Inflammatory macrophage (primary cell): ENCODE results near the gene PDE7B.

Experiments used
- DNase-seq, 2 donors: peaks; one replicate each; pipeline ENCODE4 v3.0.0-alpha.2; 2020 to 2022
- total RNA-seq, 18 experiments: gene quantifications; one replicate each; lab custom pipeline; 2026; ENCODE audit warnings: mixed read lengths in 6 of 18, inconsistent platforms in 2 of 18; lab: John Stamatoyannopoulos, UW

The PDE7B gene
- 0 to 0.43 (median 0.17) reads per million in 18 experiments for total RNA-seq

DNA sequence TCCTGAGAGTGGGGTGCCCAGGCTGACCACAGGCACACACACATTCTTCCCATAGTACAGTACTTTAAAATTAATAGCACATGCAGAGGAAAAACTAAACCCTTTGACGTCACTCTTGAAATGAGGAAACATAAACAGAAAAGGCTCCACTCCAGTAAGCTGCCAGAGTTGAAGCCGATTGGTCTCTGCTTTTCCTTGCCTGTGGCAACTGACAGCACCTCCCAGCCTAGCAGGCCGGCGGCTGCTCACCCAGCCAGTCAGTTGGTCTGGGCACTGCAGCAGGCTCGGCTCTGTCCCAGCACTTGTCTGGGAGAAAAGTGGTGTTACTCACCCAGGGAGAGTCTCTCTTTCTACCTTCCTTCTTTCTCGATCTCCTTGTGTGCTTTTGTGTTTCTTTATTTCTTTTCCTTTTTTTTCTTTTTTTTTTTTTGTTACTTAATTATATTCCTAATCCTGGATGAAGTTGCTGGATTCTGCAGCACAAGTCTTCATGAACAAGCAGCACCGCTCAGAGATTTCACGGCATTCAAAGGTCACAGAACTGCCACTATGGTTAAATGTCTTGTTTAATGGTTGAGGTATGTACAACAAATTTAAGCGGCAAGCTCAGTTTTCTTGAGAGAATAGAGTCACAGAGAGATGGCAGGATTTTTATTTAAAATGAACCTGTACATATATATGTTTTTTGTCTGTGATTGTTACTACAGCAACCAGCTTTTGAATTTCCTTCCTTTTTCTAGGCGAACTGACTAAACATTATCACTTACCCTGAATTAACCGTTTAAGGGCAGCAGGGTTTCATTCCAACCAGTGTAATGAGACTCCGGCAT, at the start of gene PDE7B:
Gene PDE7B (plus strand): TSS at position 260 of the 830 bp plus-strand sequence.
- DNase-seq: peak; percentile 85 to 88

DNA sequence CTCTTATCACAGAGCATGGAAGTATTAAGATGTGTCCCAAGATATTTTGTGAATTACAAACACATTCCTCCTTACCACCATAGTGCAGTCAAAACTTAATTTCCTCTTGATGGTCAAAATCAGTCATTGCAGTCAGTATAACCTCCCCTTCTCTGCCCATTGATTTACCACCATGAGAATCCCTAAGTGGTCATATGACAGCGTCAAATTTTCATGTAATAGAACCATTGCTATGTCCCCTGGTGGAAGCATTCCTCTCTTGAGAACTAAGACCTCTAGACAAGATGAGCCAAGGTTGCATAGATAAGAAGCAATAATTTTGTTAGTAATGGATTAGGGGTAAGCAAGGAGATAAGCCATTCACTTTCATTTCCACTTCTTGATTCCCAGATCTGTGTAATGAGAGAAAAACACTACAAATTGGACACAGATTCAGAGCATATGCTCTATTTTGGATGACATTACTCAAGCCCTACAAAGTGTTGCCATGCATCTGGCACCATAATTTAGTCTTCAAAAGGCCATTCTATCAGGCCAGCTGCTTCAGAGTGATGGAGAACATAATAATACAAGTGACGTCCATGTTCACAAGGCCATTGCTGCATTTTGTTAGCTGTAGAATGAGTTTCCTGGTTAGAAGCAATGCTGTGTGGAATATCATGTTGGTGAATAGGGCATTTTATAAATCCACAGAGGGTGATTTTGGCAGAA, 49.6 kb upstream of the PDE7B start:
- no peak for DNase-seq

DNA sequence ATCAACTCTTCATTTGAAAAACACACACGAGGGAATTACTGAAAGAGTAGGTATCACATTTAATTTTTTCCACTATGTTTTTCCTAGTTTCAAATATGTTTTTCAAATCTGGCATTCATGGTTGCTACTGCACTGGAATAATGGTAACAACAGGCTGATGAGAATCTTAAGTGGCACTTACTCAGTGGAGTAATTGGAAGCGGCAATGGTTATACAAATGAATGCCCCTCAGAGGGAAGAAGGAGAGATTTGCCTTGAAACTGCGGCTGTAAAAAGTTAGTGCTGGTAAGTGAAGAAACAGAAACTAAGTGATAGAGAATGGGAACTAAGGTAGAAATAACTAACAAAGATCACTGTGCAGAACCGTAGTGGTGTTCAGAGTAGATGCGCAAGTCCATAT, 41.0 kb upstream of the PDE7B start:
- DNase-seq: no peak

DNA sequence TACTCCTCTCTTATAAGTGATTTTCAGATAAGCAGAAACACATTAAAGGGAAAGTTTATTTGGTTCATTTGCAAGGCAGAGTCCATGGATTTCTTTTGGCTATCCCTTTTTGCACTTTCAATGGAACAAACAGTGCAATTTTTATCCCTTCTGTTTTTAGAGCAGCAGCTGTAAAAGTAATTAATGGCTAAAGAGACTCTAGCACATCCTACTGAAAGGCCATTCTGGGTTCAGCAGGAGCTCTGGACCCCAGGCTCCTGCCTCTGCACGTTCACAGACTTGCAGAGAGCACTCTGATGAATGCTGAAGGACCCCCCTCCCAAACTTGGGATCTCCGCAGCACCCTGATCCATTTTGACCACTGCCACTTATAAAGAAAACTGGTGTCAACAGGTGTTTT, 40.3 kb upstream of the PDE7B start:
- DNase-seq: no peak

GRCh38 chr6:135811644-135812526, 39.6 kb upstream of the PDE7B start:
- peak; percentile 26 to 38 for DNase-seq

GRCh38 chr6:135813401-135813800, 38.1 kb upstream of the PDE7B start:
- DNase-seq: no peak

- DNase-seq: no peak
Observed at GRCh38 chr6:135814043-135814442, 37.5 kb upstream of the PDE7B start.

DNA sequence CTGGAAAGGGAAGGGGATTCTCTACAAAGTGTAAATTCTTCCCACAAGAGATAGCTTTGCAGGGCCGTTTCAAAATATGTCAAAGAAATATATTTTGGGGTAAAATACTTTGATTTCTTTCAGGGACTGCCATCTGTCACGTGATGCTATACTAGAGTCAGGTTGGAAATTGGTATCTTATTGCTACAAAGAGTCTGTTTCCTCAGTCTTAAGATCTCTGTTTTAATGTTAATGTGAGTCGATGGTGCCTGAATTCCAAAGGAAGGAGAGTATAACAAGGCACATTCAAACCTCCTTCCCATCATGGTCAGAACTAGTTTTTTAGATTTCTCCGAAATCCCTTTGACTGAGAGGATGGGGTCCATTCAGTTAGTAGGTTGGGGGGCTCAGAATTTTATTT, 36.3 kb upstream of the PDE7B start:
- no peak for DNase-seq

DNA sequence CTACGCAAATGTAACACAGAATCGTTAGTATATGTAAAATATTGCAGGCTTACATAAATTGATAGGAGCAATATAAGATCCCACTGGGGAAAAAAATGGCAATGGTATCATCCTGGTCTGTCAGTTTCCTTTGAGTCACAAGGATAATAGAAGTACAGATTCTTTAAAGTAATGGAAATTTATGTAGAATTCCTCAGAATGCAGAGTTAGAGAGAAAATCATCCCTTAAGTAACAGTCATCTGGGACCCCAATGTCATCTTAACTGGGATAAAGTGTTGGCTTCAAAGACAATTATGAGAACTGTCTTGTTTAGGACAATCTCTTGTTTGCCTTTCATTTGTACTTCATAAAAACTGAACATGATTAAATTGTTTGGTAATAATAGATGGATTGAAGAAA, 34.5 kb upstream of the PDE7B start:
- DNase-seq: no peak

DNA sequence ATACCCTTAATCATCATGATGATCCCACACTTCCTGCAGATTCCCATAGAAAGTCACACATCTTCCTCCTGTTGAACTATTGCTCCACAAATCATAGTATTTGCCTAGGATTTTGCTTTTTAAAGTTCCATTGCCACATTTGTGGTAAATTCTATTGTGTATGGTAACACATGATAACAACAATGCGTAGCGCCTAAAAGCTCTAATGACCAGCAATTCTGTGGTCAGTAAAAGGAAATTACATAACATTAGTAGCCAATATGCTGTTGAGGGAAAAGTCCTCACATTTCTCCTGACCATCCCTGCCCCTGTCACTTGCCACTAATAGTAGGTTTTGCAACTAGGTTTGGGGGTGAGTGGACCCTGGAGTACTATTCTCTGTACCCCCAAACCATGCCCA, 31.8 kb upstream of the PDE7B start:
- DNase-seq: peak; percentile 62 to 83

DNA sequence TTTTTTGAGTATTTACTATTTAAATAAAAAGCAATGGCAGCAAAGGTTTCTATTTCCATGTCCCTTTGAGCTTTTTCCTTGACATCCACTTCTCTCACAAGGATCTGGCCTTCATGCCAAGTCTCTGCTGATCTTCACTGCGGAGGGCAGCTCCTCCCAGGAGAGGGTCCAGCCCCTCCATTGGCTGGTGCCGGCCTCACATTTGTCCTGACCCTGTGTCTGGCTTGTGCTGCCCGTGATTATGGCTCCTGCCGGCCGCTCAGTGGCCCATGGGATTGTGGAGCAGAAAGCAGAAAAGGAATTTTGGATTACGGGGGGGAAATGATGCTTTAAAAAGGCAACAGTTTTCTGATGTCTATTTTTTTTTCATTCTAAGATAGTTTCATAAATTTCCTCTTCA, 31.2 kb upstream of the PDE7B start:
- DNase-seq: no peak

DNA sequence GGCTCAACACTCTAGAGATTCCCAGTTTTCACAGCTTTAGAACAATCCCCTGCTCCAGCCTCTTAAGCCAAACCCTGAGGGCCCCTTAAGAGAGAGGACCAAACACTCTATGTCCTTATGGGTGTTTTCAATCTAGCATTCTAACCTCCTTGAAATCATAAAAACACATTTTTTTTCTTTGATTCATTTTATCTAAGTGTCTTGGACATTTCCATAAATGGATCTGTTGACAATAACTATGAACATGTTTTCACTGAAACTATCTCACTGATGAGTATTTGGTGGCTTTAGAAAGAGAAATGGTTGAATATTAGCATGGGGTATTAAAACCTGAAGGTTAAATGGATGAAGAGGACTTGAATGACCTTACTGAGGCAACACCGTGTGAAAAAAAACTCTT, 27.6 kb upstream of the PDE7B start:
- no peak for DNase-seq

DNA sequence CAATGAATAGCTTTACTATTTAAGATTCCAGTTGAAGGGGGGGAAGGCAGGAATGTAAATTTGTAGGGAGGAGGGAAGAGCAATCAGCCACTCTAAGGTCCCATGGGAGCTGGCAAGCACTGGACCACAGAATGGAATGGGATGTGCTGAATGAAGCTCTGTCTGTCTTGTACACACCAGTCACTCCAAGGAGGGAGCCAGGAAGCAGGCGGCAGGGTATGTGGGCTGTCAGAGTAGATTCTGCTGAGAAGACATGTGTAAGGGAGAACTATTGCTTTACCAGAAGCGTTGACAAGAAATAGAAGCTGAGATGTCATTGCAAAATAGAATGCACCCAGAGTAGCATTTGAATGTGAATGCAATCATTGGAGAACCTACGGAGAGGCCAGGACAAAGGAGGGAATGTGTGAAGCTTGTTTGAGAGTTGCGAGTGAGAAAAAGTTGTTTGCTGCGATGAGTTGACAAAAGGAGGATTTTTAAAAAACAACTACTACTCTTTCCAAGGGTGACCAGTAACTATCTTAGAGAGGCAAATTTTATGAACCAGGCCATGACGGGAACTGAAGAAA, 25.2 kb upstream of the PDE7B start:
- no peak for DNase-seq

GRCh38 chr6:135828021-135828420, 23.5 kb upstream of the PDE7B start:
- DNase-seq: no peak

GRCh38 chr6:135830452-135830881, 21.0 kb upstream of the PDE7B start:
- no peak for DNase-seq

- no peak for DNase-seq
Observed at GRCh38 chr6:135831016-135831415, 20.5 kb upstream of the PDE7B start.

- no peak for DNase-seq
Observed at GRCh38 chr6:135832166-135832565, 19.3 kb upstream of the PDE7B start.

- DNase-seq: no peak
Observed at GRCh38 chr6:135833771-135834170, 17.7 kb upstream of the PDE7B start.

DNA sequence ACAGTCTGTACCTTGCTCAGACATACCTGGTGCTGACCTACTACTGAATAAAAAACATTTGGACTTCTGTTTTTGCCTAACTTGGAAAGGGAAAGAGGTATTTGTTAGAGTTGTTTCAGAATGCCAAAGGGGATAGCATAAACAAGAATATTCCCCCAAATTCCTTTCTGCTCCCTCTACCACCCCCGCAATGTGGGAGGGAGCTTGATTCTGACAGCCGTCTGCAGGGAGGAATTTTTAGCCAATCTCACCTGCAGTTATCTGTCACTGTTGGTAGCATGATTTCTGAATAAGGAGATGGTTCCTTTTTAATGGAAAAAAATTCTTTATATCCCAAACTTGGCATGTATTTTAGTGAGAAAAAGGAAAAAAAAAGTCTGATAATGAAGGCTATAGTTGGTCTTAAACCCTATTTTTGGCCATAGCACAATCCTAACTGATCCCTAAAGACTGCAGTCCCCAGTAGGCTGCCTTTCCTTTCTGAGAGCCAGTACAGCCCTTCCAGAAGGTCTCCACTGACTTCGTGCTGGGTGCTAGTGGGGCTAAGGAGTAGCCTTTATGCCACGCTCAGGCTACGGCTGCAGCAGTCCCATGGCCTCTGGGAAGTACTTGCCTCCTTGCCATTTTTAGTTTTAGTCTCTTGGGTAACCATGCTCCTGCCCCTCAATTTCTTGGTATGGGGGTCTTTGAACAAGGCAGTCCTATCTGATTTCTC, 13.6 kb upstream of the PDE7B start:
- no peak for DNase-seq

DNA sequence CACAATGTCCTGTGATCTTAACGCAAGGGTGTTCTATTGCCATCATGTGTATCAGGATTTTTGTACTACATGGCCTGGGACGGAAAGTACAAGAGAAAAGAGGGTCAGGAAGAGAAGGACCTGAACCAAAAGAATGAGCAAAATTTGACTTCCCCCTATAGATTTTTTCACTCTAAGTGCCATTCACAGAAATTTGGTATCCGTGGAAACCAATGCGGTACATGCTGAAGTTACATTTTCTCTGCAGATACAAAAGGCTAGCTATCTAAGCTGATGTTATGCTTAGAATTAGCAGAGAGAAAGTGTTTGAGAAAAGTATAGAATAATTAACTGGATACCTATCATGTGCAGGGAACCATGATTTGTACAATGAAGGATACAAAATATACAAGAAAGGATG, 12.4 kb upstream of the PDE7B start:
- no peak for DNase-seq

DNA sequence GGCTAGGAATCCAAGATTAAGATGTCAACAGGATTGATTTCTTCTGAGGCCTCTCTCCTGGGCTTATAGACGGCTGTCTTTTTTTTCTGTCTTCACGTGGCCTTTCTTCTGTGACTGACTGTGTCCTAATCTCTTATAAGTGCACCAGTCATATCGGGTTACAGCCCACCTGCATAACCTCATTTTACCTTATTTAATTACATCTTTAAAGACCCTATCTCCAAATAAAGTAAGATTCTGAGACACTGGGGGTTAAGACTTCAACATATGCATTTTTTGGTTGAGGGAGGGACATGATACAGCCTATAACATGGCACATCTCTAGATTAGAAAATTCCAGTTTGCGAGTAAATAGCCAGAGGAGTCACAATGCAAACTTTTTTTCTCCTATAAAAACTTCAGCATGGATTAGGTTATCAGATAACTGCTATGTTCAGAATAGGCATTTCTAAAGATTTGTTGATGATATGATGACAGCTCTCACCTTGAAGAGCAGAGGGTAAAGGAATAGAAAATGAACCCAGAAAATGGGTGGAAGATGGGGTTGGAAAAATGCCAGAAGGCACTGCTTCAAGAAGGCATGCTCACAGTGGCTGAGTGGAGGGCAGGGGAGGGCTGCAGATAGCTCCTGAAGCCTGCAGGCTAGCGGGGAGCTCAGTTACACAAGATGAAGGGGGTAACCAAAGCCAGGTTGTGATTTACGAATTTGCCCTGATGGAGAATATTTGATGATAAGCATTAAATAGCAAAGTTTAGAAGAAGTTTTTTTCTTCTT, 8.7 kb upstream of the PDE7B start:
- DNase-seq: no peak
